CD4-positive, alpha-beta T cell treated with Interferon gamma for 1 hour (primary cell): ENCODE measurements around the gene FBXL20.
"Not testable (repeated sequence)": the region's sequence is repeated elsewhere in the genome, so short reads cannot be mapped to it uniquely, and the experiment has no call there.

Experiments
- DNase-seq: peaks from one replicate; pipeline ENCODE4 v3.0.0-alpha.2; 2020

FBXL20 gene

GRCh38 chr17:39327109-39327508, 74.3 kb downstream of the FBXL20 start:
- DNase-seq, result no peak

- DNase-seq, result no peak
These were observed 75.7 kb downstream of the FBXL20 start for GRCh38 chr17:39325528-39326240.

GRCh38 chr17:39318636-39319035, 82.8 kb downstream of the FBXL20 start:
- DNase-seq, result no peak

DNA sequence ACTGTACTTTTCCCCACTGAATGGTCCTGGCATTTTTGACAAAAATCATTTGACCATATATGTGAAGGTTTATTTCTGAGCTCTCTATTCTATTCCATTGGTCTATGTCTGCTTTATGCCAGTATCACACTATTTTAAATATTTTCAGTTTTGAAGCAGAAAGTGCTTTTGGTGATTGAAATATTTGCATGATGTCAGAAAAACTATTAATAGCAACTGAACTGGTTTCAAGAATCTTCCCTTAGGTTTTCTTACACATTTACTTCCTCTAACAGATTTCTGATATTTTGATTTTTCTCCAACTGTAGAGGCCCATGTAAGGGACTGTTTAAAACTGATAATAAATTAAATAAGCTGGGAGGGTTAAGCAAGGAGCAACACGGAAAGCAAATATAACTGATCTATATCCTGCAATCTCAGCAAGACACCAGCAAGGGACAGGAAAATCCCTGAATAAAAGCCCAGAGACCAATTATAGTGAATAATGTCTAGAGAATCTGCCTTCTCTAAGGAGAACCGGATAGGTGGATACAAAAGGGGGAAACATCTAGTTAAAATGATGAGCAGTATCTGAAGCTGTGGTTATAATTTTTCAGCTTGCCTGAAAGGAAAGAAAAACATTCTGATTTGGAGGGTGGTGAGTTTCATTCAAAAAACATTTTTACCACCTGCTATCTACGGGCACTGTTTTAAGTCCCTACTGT, 94.8 kb downstream of the FBXL20 start:
- no peak for DNase-seq

GRCh38 chr17:39305978-39306377, 95.4 kb downstream of the FBXL20 start:
- DNase-seq, result no peak

DNA sequence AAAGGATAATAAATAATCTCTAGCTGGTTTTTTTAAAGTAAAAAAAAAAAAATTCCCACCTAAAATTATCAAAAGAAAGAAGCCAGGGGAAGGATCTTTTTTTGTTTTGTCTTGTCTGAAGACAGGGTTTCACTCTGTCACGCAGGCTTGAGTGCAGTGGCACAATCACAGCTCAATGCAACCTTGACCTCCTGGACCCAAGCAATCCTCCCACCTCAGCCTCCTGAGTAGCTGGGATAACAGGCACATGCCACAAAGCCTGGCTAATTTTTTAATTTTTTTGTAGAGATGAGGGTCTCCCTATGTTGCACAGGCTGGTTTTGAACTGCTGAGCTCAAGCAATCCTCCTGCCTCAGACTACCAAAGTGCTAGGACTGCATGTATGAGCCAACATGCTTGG, 97.2 kb downstream of the FBXL20 start:
- DNase-seq, result no peak

DNA sequence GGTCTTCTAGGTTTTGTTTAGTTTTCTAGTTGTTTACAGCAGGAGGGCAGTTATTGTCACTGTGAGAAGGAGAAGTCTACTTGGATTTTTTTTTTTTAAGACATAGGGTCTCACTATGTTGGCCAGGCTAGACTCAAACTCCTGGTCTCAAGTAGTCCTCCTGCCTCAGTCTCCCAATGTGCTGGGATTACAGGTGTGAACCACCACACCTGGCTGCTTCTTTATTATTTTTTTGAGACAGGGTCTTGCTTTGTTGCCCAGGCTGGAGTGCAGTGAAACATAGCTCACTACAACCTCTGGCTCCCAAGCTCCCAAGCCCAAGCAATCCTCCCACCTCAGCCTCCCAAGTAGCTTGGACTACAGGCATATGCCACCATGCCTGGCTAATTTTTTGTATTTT, 107.4 kb downstream of the FBXL20 start:
- DNase-seq, result no peak

DNA sequence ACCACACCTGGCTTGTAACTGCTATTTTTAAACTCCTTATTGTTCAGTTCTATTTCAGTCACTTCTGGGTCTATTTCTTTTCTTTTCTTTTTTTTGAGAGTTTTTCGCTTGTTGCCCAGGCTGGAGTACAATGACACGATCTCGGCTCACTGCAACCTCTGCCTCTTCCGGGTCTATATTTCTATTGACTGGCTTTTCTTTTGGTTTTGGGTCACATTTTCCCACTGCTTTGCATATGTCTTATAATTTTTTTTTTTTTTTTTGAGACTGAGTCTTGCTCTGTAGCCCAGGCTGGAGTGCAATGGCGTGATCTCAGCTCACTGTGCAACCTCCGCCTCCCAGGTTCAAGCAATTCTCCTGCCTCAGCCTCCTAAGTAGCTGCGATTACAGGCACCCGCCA, 108.9 kb downstream of the FBXL20 start:
- DNase-seq, result not testable (repeated sequence)

GRCh38 chr17:39286513-39286912, 114.9 kb downstream of the FBXL20 start:
- DNase-seq, result not testable (repeated sequence)

DNA sequence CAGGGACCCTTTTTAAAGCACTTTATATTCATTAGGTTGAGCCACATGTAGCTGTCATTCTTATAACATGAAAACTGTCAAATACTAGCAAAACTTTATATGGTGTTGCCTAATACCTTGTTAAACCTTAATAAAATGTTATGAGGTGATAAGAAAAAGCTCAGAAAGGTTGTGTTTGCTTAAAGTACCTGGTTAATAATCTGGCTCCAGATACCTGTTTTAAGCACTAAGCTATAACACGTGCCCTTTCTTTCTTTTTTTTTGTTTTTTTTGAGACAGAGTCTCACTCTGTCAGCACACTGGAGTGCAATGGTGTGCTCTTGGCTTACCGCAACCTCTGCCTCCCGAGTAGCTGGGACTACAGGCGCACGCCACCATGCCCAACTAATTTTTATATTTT, 116.7 kb downstream of the FBXL20 start:
- no peak for DNase-seq

GRCh38 chr17:39283896-39284295, 117.5 kb downstream of the FBXL20 start:
- no peak for DNase-seq

GRCh38 chr17:39283098-39283497, 118.3 kb downstream of the FBXL20 start:
- DNase-seq, result no peak

DNA sequence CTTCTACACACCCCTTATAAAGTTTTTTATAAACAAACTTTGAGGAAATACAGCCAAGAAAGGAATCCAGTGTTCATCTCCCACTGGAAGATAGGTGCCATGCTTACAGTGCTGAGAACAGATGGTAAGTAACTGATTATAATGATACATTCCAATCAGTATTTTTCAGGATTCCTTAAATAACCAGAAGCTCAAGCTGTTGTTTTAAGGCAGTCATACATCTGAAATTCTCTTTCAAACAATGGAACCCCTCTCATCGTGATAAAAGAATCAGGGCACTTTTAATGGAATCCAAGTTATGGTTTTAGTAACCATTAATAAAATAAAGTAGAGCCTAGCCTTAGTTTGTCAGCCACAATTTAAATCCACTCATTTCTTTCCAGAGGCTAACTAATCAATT, 119.6 kb downstream of the FBXL20 start:
- DNase-seq, result no peak

- not testable (repeated sequence) for DNase-seq
These were observed 123.2 kb downstream of the FBXL20 start for GRCh38 chr17:39278246-39278645.

DNA sequence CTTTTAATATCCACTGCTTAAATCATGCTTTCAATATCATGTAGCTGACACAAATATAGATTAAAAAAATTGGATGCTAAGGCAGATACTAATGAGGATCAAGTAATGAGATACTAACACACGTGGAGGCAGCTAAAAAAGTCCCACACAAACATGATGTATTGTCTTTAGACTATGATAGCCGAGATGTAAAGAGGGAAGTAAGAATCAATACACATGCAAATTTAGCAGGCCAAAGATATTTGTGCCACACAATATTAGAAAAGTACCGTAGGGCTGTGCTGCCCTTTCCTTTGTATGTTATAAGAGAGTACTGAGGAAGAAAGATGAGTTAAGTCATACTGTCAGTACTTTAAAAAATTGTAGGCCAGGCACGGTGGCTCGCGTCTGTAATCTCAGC, 124.3 kb downstream of the FBXL20 start:
- DNase-seq, result no peak

DNA sequence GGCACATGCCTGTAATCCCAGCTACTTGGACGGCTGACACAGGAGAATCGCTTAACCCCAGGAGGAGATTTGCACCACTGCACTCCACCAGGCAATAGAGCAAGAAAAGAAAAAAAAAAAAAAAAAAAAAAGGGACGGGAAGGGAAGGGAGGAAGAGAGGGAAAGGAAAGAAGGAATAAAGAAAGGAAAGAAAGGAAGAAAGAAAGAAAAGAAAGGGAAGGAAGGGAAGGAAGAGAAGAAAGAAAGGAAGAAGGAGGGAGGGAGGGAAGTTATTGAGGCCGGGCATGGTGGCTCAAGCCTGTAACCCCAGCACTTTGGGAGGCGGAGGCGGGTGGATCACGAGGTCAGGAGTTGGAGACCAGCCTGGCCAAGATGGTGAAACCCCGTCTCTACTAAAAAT, 125.3 kb downstream of the FBXL20 start:
- no peak for DNase-seq

DNA sequence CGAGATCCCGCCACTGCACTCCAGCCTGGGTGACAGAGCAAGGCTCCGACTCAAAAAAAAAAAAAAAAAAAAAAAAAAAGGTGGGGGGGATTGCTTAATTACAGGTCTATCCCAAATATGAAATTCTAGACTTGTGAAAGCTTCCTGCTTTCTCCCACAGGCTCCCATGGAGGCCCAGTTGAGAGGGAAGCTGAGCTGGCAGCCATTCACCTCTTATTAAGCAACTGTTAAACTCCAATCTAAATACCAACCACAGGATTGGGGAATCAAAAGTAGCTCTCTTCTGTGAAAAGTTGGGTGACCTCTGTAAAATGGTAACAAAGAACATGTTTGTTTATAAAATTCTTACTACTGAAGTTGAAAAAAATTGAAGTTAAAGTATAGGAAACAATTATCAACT, 129.9 kb downstream of the FBXL20 start:
- DNase-seq, result no peak

DNA sequence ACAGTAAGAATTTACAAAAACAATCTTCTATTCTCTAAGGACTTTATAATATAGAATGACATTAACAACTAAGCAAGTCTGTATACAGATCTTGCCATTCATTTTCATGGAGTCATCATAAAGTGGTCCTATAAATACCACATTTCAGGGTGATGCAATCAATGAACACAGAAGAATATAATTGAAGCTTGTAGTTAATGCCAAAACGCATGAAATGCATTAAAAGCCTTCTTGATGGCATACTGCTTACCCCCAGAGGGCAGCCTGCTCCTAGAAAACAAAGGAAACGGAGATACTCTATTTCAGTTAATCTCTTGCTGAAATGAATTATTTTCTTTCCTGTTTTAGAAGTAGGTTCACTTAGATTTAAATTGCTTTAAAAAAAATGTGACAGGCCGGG, 130.5 kb downstream of the FBXL20 start:
- DNase-seq, result no peak

GRCh38 chr17:39264119-39264518, 137.3 kb downstream of the FBXL20 start:
- no peak for DNase-seq

DNA sequence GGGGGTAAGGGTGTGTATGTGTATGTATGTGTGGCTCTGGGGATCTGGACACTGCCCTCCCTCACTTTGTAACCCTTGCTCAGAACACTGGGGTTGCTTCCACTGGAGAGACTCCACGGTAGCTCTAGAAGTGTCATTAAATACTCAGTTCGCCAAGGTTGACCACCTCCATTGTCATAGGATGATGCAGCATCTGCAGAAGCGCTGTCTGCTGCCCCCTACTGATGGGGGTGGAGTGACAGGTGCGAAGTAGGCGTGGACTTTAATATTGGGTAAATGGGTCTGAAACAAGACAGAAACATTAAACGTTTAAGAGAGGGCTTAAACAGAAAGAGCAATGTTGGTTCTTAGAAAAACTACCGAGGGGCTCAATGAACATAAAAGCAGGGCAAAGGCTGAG, 140.1 kb downstream of the FBXL20 start:
- no peak for DNase-seq

DNA sequence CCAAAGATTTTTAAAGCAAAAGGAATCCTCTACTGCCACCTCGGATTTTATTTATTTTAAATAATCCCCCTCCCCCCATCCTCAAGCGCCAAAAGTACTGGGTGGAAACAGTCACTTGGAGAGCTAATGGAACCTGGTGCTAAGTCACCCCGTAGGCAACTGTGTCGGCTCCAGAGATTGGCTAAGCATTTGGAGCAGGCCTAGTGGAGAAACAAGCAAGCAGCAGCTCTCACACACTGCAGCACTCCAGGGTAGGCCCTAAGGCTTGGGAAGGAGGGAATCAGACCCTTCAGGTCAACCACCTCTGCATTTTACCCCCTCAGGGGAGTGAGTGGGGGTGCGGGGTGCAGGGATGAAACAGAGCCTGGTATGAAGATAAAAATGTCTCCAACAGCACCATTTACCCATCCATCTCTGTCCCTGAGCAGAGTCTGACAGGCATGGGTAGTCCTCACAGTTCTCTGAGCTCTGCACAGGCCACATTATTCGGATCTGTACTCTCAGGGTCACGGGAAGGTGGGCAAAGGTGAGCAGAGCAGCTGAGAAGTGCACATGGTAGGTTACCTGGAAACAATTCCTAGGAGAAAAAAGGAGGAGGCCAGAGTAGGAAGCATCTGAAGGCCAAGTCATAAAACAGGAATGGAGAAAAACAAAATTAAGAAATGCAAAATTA, 148.5 kb downstream of the FBXL20 start:
- DNase-seq, result no peak

DNA sequence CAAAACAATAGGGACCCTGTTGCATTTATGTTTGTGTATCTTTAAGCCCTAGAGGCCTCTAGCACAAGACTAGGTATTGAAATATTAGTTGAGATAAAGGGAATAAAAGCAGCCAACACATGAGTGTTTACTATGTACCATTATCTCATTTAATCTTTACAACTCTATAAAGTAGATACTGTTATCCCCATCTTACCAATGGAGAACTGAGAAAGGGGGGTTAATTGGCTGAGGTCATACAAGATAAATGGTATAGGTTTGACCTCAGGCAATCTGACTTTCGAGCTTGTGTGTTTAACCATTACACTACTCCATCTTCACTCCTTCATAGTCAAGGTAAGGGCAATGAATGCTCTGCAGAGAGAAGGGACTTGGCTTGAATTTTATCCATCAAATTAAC, 149.4 kb downstream of the FBXL20 start:
- DNase-seq, result no peak

DNA sequence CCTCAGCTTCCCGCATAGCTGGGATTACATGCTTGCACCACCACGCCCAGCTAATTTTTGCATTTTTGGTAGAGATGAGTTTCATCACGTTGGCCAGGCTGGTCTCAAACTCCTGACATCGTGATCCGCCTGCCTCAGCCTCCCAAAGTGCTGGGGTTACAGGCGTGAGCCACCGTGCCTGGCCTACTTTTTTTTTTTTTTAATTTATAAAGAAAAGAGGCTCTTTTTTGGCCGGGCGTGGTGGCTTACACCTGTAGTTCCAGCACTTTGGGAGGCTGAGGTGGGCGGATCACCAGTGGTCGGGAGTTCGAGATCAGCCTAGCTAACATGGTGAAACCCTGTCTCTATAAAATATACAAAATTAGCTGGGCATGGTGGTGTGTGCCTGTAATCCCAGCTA, 151.3 kb downstream of the FBXL20 start:
- not testable (repeated sequence) for DNase-seq

GRCh38 chr17:39246274-39246673, 155.2 kb downstream of the FBXL20 start:
- no peak for DNase-seq
